ENCODE measurements around the gene CHST11.

DNA sequence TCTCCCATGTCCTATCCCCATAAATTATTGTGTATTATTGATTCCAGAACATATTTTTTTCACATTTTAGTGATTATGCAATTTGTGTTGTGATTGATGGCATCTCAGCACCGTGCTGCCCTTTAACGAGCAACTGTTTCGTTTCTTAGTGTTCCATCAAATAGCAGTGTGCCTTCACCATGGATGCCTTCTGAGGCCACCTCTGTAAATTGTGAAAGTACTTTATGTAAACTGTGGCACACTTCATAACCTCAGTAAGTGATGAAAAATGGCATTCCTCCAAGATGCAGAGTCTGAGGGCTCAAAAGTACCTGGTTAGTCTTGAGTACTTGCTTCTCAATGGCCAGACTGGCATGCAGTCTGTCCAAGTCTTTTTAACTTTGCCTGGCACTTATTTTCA, 8.2 kb downstream of the CHST11 start:
- TF ChIP-seq, protein P1, sequence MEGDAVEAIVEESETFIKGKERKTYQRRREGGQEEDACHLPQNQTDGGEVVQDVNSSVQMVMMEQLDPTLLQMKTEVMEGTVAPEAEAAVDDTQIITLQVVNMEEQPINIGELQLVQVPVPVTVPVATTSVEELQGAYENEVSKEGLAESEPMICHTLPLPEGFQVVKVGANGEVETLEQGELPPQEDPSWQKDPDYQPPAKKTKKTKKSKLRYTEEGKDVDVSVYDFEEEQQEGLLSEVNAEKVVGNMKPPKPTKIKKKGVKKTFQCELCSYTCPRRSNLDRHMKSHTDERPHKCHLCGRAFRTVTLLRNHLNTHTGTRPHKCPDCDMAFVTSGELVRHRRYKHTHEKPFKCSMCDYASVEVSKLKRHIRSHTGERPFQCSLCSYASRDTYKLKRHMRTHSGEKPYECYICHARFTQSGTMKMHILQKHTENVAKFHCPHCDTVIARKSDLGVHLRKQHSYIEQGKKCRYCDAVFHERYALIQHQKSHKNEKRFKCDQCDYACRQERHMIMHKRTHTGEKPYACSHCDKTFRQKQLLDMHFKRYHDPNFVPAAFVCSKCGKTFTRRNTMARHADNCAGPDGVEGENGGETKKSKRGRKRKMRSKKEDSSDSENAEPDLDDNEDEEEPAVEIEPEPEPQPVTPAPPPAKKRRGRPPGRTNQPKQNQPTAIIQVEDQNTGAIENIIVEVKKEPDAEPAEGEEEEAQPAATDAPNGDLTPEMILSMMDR (IDR thresholded peaks at IDR 0.05) = no peak
- TF ChIP-seq POLR2AphosphoS5 (IDR thresholded peaks at IDR 0.05) = peak in 2 of 4 donors; percentile 12 to 31

Data from sigmoid colon (tissue), 4 donors.